Neural cell (in vitro differentiated cells): ENCODE measurements around the gene LARP7.

Experiments
- CTCF ChIP-seq: fragments of 450-650 bp; IDR thresholded peaks from 2 replicates; pipeline ENCODE4 v1.5.1; 2014; ENCODE audit warnings: antibody characterized with exemption, mild to moderate bottlenecking, moderate library complexity; ENCODE audit not compliant: poor library complexity, severe bottlenecking
- EP300 ChIP-seq: fragments of 450-650 bp; conservative IDR thresholded peaks from 2 replicates; pipeline ENCODE4 v1.6.1; 2014; ENCODE audit warnings: antibody characterized with exemption, mild to moderate bottlenecking, moderate library complexity; ENCODE audit not compliant: poor library complexity, severe bottlenecking
- EZH2 ChIP-seq: fragments of 200-600, 300-800 bp; shearing (Covaris generic), sonication (generic); IDR thresholded peaks from 2 replicates; pipeline ENCODE4 v1.6.1; 2014; ENCODE audit warnings: antibody characterized with exemption, low read length, borderline replicate concordance, mild to moderate bottlenecking; ENCODE audit not compliant: insufficient read depth, poor library complexity, severe bottlenecking
- MXI1 ChIP-seq: fragments of 450-650 bp; conservative IDR thresholded peaks from 2 replicates; pipeline ENCODE4 v1.6.1; 2014; ENCODE audit warnings: antibody characterized with exemption, mild to moderate bottlenecking; ENCODE audit not compliant: poor library complexity, severe bottlenecking
- POLR2AphosphoS5 ChIP-seq: IDR thresholded peaks from 2 replicates; pipeline ENCODE4 v1.6.1; 2012
- RAD21 ChIP-seq: fragments of 450-650 bp; conservative IDR thresholded peaks from 2 replicates; pipeline ENCODE4 v1.6.1; 2014; ENCODE audit warnings: antibody characterized with exemption, mild to moderate bottlenecking, moderate library complexity
- REST ChIP-seq: IDR thresholded peaks from 2 replicates; pipeline ENCODE4 v1.6.1; 2012; ENCODE audit warnings: borderline replicate concordance
- SMC3 ChIP-seq: fragments of 450-650 bp; conservative IDR thresholded peaks from 2 replicates; pipeline ENCODE4 v1.6.1; 2014; ENCODE audit warnings: antibody characterized with exemption, mild to moderate bottlenecking, moderate library complexity; ENCODE audit not compliant: poor library complexity
- TAF1 ChIP-seq: IDR thresholded peaks from 2 replicates; pipeline ENCODE4 v1.6.1; 2012; ENCODE audit warnings: low read depth

GRCh38 chr4:112642526-112642925, 5.6 kb downstream of the LARP7 start:
- TF ChIP-seq CTCF (no peak), TAF1 (no peak), RAD21 (no peak), POLR2AphosphoS5 (no peak), MXI1 (no peak), REST (no peak), EZH2 (no peak), SMC3 (no peak), EP300 (no peak)
